Panc1 (cell line): ENCODE results near the gene TENM3. TPM values are rescaled to one million over a fixed set of nuclear protein-coding genes. Genes with fewer than 3 reads are reported as not detected.

Experiments used
- ATAC-seq: fragments of 200-7000 bp; cut with Tn5 transposase; 2 replicates; pipeline ENCODE4 v1.9.1; 2020; ENCODE audit warnings: mild to moderate bottlenecking, moderate library complexity
- BruUV-seq: library from RNA; stranded (reverse); fragments of 400-500 nt; replicated peaks from 2 replicates; lab custom pipeline; 2021; lab: Mats Ljungman, UMichigan
- CTCF ChIA-PET: fragments of 300-600 bp; sonication (Branson Sonifier 250); formaldehyde crosslinking; loops from one replicate; lab custom pipeline; 2022; ENCODE audit warnings: antibody characterized with exemption; lab: Charles Lee
- POLR2A ChIA-PET: fragments of 300-600 bp; sonication (Branson Sonifier 250); formaldehyde crosslinking; loops from one replicate; lab custom pipeline; 2022; ENCODE audit warnings: antibody characterized with exemption; lab: Charles Lee
- DNase-seq: peaks from one replicate; pipeline ENCODE4 v3.0.0-alpha.2; 2010; ENCODE audit warnings: low read depth, low spot score
- H3K27ac ChIP-seq: 2 replicates; pipeline ENCODE4 v1.5.1; 2011; ENCODE audit warnings: mild to moderate bottlenecking, low read length, inconsistent platforms
- H3K27me3 ChIP-seq: fragments of 200-500 bp; sonication (Bioruptor generic); 2 replicates; pipeline ENCODE4 v1.6.0; 2014; ENCODE audit warnings: low read length, inconsistent platforms; ENCODE audit not compliant: control insufficient read depth, insufficient read depth
- H3K36me3 ChIP-seq: fragments of 200-500 bp; sonication (Bioruptor generic); 2 replicates; pipeline ENCODE4 v1.5.1; 2014; ENCODE audit warnings: inconsistent platforms, mild to moderate bottlenecking, low read length, moderate library complexity; ENCODE audit not compliant: control insufficient read depth, insufficient read depth
- H3K4me1 ChIP-seq: 2 replicates; pipeline ENCODE4 v1.5.1; 2011; ENCODE audit warnings: inconsistent platforms, mild to moderate bottlenecking, low read length, moderate library complexity; ENCODE audit not compliant: control insufficient read depth, insufficient read depth
- H3K4me3 ChIP-seq, 2 experiments: 2 replicates each; pipeline ENCODE4 v1.5.1; 2011 to 2012; ENCODE audit warnings: low read depth in 2 of 2, low read length in 2 of 2, mild to moderate bottlenecking in 2 of 2, inconsistent platforms in 1 of 2, moderate library complexity in 1 of 2
- H3K9me3 ChIP-seq: fragments of 200-500 bp; sonication (Bioruptor generic); 2 replicates; pipeline ENCODE4 v1.5.1; 2014; ENCODE audit warnings: low read depth, mild to moderate bottlenecking, inconsistent platforms, low read length, moderate library complexity; ENCODE audit not compliant: control insufficient read depth, insufficient read depth
- POLR2AphosphoS5 ChIP-seq: IDR thresholded peaks from 2 replicates; pipeline ENCODE4 v1.6.1; 2012; ENCODE audit warnings: mild to moderate bottlenecking, low read depth, low read length, moderate library complexity
- SIN3A ChIP-seq: IDR thresholded peaks from 2 replicates; pipeline ENCODE4 v1.6.1; 2012; ENCODE audit warnings: low read depth, mild to moderate bottlenecking, low read length, moderate library complexity, borderline replicate concordance; ENCODE audit not compliant: insufficient read depth
- TCF7L2 ChIP-seq: IDR thresholded peaks from 2 replicates; pipeline ENCODE4 v1.6.1; 2011; ENCODE audit warnings: mild to moderate bottlenecking, low read depth, low read length, inconsistent platforms
- in situ Hi-C: cut with HindIII; loops from 2 replicates; pipeline ENCODE4 v1.10.0; 2016; ENCODE audit warnings: low sequenced_read_pairs, low pct_unique_long_range_greater_than_20kb
- intact Hi-C: fragments of 100-400 bp; cut with micrococcal nuclease; formaldehyde crosslinking; loops from one replicate; pipeline ENCODE4 v1.10.0; 2022; ENCODE audit not compliant: unreplicated experiment
- total RNA-seq: library from RNA; stranded (reverse); gene quantifications from one replicate; pipeline ENCODE4 v1.2.1, GENCODE V29; 2021; ENCODE audit not compliant: unreplicated experiment
- TF ChIP-seq, protein P1 (sequence below): fragments of 450-650 bp; IDR thresholded peaks from 2 replicates; pipeline ENCODE4 v1.5.1; 2017; ENCODE audit warnings: mild to moderate bottlenecking
- TF ChIP-seq, protein P2 (sequence below), 2 experiments: IDR thresholded peaks; 2 replicates each; pipeline ENCODE4 v1.6.1; 2011 to 2012; ENCODE audit warnings: low read depth in 2 of 2, control low read depth in 1 of 2, low read length in 1 of 2, mild to moderate bottlenecking in 1 of 2, moderate library complexity in 1 of 2; ENCODE audit not compliant: insufficient read depth in 1 of 2

The TENM3 gene
- total RNA-seq, 1 experiment from 2014 or later = 0.95 TPM

DNA sequence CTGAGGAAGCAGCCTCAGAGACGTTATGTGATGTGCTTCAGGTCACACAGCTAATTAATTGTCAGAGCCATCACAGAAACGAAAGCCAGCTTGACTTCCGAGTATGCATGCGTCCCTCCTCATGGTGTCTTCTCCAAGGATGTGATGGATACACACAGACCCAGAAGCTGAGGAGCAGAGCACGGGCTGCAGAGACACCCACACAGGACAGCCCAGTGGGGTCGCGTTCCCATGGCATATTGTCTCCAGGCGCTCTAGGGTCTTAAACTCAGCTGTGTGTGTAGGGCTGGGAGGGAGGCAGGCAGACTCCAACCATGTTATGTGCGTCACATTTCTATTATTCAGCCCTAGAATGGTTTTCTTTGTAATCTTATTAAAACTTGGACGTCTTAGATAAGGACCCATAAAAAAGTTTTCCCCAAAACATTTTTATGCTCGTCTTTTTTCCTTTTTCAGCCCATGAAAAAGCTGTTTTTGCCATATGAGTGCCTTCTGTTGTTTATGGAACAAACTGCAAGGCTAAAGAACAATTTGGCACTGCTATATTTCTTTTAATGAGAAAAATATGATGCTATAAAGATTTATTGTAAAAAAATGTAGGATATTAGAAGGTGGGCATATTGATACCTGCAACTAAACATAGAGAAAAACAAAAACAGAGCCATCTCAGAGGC is 48.5 kb downstream of the TENM3 start:
- in situ Hi-C loops = no loop called here

DNA sequence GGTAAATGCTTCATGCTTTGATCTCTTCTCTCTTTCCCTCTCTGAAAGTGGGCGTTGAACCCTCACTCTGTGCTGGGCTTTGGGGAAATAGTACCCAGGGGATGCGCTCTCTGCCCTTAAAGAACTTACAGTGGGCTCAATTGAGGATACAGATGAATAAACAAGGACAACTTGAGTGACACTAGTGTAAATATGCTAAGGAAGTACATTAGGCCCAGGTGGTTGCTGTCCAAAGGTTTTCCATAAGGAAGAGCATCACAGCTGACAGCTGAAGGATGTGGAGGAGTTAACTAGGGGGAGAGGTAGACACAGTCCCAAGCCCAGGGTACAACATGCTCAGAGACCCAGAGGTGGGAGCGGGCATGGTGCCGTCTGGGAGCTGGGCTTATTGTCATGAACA is 49.4 kb downstream of the TENM3 start:
- ATAC-seq = no peak
- in situ Hi-C loops (no loop called here), intact Hi-C loops (no loop called here)
- no peaks in the 10 kb centered on the region for H3K9me3 ChIP-seq
- no peak overlapping the region for H3K27ac ChIP-seq
- H3K36me3 ChIP-seq = no peaks in the 10 kb centered on the region
- BruUV-seq = no TSS peak
- no peaks in the 10 kb centered on the region for H3K4me1 ChIP-seq
- H3K27me3 ChIP-seq = no peaks in the 10 kb centered on the region
- H3K4me3 ChIP-seq = no peak overlapping the region
- ChIA-PET CTCF (no interaction called here), POLR2A (no interaction called here)
- DNase-seq = no peak
- no peak for TF ChIP-seq POLR2AphosphoS5

More for the DNA sequence above, 48.5 kb downstream of the TENM3 start:
- Histone ChIP-seq H3K4me3 (no peak overlapping the region), H3K36me3 (no peaks in the 10 kb centered on the region), H3K27me3 (no peaks in the 10 kb centered on the region), H3K27ac (no peak overlapping the region), H3K4me1 (no peaks in the 10 kb centered on the region), H3K9me3 (no peaks in the 10 kb centered on the region)
- CTCF ChIA-PET = no interaction called here
- no peak for ATAC-seq
- no TSS peak for BruUV-seq
- DNase-seq = no peak
- TF ChIP-seq, protein P1, sequence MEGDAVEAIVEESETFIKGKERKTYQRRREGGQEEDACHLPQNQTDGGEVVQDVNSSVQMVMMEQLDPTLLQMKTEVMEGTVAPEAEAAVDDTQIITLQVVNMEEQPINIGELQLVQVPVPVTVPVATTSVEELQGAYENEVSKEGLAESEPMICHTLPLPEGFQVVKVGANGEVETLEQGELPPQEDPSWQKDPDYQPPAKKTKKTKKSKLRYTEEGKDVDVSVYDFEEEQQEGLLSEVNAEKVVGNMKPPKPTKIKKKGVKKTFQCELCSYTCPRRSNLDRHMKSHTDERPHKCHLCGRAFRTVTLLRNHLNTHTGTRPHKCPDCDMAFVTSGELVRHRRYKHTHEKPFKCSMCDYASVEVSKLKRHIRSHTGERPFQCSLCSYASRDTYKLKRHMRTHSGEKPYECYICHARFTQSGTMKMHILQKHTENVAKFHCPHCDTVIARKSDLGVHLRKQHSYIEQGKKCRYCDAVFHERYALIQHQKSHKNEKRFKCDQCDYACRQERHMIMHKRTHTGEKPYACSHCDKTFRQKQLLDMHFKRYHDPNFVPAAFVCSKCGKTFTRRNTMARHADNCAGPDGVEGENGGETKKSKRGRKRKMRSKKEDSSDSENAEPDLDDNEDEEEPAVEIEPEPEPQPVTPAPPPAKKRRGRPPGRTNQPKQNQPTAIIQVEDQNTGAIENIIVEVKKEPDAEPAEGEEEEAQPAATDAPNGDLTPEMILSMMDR = no peak
- TF ChIP-seq, protein P2, sequence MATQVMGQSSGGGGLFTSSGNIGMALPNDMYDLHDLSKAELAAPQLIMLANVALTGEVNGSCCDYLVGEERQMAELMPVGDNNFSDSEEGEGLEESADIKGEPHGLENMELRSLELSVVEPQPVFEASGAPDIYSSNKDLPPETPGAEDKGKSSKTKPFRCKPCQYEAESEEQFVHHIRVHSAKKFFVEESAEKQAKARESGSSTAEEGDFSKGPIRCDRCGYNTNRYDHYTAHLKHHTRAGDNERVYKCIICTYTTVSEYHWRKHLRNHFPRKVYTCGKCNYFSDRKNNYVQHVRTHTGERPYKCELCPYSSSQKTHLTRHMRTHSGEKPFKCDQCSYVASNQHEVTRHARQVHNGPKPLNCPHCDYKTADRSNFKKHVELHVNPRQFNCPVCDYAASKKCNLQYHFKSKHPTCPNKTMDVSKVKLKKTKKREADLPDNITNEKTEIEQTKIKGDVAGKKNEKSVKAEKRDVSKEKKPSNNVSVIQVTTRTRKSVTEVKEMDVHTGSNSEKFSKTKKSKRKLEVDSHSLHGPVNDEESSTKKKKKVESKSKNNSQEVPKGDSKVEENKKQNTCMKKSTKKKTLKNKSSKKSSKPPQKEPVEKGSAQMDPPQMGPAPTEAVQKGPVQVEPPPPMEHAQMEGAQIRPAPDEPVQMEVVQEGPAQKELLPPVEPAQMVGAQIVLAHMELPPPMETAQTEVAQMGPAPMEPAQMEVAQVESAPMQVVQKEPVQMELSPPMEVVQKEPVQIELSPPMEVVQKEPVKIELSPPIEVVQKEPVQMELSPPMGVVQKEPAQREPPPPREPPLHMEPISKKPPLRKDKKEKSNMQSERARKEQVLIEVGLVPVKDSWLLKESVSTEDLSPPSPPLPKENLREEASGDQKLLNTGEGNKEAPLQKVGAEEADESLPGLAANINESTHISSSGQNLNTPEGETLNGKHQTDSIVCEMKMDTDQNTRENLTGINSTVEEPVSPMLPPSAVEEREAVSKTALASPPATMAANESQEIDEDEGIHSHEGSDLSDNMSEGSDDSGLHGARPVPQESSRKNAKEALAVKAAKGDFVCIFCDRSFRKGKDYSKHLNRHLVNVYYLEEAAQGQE (IDR thresholded peaks at IDR 0.05; ENCODE audit: insufficient read depth in 1 of 2, low read depth in 2 of 2, low read length in 1 of 2) = no peak
- TF ChIP-seq POLR2AphosphoS5 (no peak), TCF7L2 (no peak), SIN3A (no peak)
- intact Hi-C loops = no loop called here
- POLR2A ChIA-PET = no interaction called here

DNA sequence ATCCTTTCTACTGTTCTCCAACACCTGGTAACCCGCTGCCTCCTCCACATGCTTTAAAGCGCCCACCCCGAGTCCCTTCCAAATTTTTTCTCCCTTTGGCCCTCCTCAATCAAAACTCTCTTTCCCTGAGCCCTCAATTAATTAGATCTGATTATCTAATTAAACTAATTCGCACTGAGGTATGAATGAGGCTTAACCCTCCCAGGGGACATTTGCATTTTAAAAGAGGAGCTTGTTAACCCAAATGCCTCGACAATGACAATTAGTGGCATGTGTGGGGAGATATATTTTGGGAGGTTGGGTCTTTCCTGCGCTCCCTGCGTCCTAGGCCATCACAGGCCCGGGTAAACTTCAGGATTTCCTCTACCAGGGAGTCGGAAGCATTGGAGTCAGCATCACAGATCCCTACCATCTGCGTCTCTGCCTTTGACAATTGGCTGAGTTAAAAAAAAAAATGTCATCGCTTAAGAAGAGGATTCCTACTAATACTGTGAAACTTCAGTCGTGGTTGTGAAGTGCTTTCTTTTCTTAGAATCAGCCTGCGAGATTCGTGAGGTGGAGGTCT is 50.6 kb downstream of the TENM3 start:
- DNase-seq = no peak
- Histone ChIP-seq H3K9me3 (no peaks in the 10 kb centered on the region), H3K27me3 (no peaks in the 10 kb centered on the region), H3K36me3 (no peaks in the 10 kb centered on the region), H3K4me3 (no peak overlapping the region), H3K27ac (no peak overlapping the region), H3K4me1 (no peaks in the 10 kb centered on the region)
- ChIA-PET POLR2A (no interaction called here), CTCF (interaction anchor here (0.7 kb wide), 1 partner anchor 631 kb away, joined by 7 read pairs; no protein-coding TSS in a partner anchor)
- no peak for ATAC-seq
- BruUV-seq = no TSS peak
- TF ChIP-seq POLR2AphosphoS5 = no peak
- TF ChIP-seq TCF7L2 = no peak
- TF ChIP-seq, protein P1 = no peak
- TF ChIP-seq, protein P2 (IDR thresholded peaks at IDR 0.05; ENCODE audit: insufficient read depth in 1 of 2, low read depth in 2 of 2, low read length in 1 of 2) = no peak
- no peak for TF ChIP-seq SIN3A
- in situ Hi-C loops (no loop called here), intact Hi-C loops (no loop called here)
